GM20000 (cell line): ENCODE data around the gene NKAIN2.
"Not testable (repeated sequence)": the region's sequence is repeated elsewhere in the genome, so short reads cannot be mapped to it uniquely, and the experiment has no call there.

ENCODE experiments used
- DNase-seq: peaks from one replicate; pipeline ENCODE4 v3.0.0; 2012; ENCODE audit warnings: low spot score
- TF ChIP-seq, protein P1 (sequence below): IDR thresholded peaks from 2 replicates; pipeline ENCODE4 v1.5.1; 2012; ENCODE audit warnings: mild to moderate bottlenecking, control low read depth; ENCODE audit errors: extremely low read depth, missing control alignments

NKAIN2 gene

DNA sequence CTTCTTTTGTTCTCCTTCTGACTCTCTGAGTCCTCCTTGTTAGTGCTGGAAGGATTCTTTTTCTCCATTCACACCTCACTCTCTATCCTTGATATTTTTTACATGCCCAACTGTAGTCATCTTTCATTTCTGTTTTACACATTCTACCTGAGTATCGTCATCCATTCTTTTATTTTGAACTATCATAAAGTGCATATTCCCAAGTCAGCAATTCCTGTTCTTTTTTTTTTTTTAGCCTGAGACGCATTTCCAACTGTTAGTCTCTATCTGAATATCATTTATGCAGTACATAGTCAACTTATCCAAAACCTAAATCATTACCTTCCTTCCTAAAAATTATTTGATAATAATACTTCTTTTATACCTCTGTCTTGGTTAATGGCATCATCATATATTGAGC lies 207.5 kb downstream of the NKAIN2 start:
- no peak for DNase-seq
- TF ChIP-seq, protein P1, sequence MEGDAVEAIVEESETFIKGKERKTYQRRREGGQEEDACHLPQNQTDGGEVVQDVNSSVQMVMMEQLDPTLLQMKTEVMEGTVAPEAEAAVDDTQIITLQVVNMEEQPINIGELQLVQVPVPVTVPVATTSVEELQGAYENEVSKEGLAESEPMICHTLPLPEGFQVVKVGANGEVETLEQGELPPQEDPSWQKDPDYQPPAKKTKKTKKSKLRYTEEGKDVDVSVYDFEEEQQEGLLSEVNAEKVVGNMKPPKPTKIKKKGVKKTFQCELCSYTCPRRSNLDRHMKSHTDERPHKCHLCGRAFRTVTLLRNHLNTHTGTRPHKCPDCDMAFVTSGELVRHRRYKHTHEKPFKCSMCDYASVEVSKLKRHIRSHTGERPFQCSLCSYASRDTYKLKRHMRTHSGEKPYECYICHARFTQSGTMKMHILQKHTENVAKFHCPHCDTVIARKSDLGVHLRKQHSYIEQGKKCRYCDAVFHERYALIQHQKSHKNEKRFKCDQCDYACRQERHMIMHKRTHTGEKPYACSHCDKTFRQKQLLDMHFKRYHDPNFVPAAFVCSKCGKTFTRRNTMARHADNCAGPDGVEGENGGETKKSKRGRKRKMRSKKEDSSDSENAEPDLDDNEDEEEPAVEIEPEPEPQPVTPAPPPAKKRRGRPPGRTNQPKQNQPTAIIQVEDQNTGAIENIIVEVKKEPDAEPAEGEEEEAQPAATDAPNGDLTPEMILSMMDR, result no peak

DNA sequence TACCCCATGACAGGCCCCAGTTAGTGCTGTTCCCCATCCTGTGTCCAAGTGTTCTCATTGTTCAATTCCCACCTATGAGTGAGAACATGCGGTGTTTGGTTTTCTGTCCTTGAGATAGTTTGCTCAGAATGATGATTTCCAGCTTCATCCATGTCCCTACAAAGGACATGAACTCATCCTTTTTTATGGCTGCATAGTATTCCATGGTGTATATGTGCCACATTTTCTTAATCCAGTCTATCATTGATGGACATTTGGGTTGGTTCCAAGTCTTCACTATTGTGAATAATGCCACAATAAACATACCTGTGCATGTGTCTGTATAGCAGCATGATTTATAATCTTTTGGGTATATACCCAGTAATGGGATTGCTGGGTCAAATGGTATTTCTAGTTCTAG lies 218.4 kb downstream of the NKAIN2 start:
- DNase-seq, result not testable (repeated sequence)

DNA sequence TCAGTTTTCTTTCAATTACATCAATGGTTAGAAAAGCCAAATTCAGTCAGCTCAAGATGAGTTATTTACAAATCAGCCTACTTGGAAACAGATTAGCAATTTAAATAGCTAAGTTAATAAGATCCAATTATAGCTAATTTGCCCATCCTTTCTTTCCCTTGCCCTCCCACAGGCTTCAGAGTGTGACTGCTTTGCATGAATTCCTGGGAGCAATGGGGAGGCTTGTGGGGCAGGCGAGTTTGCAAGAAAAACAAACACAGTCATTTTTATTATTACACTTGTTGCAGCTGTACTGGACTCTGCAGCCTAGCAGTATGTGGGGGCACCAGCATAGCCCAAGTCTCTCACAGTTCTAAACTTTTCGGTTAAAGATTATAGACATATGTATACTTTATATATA lies 219.0 kb downstream of the NKAIN2 start:
- DNase-seq, result no peak
- TF ChIP-seq, protein P1, result no peak

DNA sequence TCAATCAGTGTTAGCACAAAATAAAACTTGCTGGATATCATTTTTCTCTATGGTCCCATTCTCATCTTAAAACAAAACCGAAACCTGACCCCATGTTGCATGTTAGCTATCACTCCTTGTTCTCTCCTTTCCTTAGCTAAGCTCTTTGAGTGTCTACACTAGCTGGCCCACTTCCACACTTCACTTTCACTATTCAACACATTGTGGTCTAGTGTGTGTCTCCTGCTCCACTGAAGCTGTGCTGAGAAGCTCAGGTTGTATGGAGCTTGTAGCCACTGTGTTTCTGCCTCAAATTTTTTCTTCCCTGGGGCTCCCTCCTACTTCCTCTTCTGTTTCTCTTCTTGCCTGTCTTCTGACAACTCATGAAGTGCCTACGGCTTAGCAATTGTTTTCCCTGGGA lies 223.0 kb downstream of the NKAIN2 start:
- TF ChIP-seq, protein P1, result no peak

DNA sequence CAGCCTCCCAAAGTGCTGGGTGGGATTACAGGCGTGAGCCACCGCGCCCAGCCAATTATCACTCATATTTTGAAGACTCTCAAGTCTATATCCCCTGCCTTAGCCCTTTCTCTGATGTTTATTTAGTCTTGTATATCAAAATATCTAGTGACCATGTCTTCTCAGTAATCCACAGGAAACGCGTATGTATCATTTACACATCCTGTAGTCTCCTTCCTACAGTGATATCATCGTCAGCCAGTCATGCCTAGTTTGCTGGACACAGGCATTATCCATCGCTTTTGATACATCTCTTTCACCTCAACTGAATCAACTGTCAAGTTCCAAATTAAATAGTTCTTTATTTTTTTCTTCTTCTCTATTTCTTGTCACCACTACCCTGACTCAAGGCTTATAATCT lies 223.7 kb downstream of the NKAIN2 start:
- TF ChIP-seq, protein P1, result no peak
- no peak for DNase-seq

More for the DNA sequence above, 223.0 kb downstream of the NKAIN2 start:
- DNase-seq, result no peak

DNA sequence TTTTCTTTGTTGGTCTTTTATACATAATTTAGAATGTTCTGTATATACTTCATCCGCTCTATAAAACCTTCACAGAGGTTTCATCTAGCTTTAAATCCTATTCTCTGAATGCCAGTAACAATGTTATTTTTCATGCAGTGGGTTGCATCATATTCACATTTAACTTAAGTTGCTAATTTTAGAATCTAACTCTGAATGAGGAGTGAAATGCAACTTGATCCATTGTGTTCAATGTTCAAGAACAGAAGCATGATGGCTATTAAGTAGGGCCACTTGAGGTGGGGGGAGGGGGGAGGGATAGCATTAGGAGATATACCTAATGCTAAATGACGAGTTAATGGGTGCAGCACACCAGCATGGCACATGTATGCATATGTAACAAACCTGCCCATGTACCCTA lies 224.5 kb downstream of the NKAIN2 start:
- TF ChIP-seq, protein P1, result no peak

DNA sequence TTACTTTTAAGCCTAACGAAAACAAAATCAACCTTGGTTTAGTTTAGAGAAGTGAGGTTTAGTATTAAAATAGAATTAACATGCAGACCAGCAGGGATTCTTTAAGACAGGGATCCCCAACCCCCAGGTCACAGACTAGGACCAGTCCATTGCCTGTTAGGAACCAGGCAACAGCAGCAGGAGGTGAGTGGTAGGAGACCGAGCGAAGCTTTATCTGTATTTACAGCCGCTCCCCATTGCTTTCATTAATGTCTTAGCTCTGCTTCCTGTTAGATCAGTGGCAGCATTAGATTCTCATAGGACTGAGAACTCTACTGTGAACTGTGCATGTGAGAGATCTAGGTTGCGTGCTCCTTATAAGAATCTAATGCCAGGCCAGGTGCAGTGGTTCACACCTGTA lies 225.9 kb downstream of the NKAIN2 start:
- TF ChIP-seq, protein P1, result no peak
- DNase-seq, result no peak

More for the DNA sequence above, 224.5 kb downstream of the NKAIN2 start:
- DNase-seq, result no peak

DNA sequence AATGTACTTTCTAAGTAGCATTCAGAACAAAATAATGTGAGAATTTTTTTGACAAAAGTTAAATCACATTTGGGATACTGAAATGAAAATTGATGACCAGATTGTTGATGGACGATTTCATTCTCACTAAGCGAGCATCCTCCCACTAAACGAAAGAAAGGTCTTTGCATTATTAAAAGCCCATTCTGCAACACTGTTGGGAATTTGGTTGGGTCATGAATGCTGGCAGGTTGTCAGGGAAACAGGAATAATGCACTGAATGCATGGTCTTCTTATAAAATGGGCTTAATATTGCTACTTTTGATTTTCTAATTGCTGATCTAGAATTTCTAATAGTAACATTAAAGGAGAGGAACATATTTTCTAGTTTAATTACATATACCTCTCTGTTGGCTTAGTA lies 229.8 kb downstream of the NKAIN2 start:
- DNase-seq, result no peak
- TF ChIP-seq, protein P1, result no peak
